ENCODE data around the gene SNU13. TPM values are rescaled to one million over a fixed set of nuclear protein-coding genes. Genes with fewer than 3 reads are reported as not detected.
"Not testable (repeated sequence)": the region's sequence is repeated elsewhere in the genome, so short reads cannot be mapped to it uniquely, and the experiment has no call there.

The SNU13 gene
- polyA plus RNA-seq, 1 donor from 2014 or later = 192 TPM

- Histone ChIP-seq H3K9me2 (ENCODE audit: insufficient read depth, low read length) (no peaks in the 10 kb centered on the region), H3K36me3 (ENCODE audit: insufficient read depth, low read length) (no peaks in the 10 kb centered on the region), H3K79me2 (replicated peaks; ENCODE audit: insufficient read depth, low read length) (peaks cover 9% of the 10 kb centered on the region), H3K4me2 (ENCODE audit: low read length) (no peak overlapping the region), H3K27me3 (ENCODE audit: insufficient read depth, low read depth, low read length) (no peaks in the 10 kb centered on the region), H4K20me1 (ENCODE audit: insufficient read depth) (no peaks in the 10 kb centered on the region), H3K27ac (ENCODE audit: low read length) (no peak overlapping the region), H3K9me3 (ENCODE audit: low read length) (no peaks in the 10 kb centered on the region), H3K9ac (ENCODE audit: low read length) (no peak overlapping the region), H3K4me3 (ENCODE audit: low read length) (no peak overlapping the region), H3F3A (ENCODE audit: insufficient read depth, low read length, poor library complexity, severe bottlenecking) (no peaks in the 10 kb centered on the region), H2AFZ (ENCODE audit: low read depth, low read length) (no peak overlapping the region)
- TF ChIP-seq EP300 (conservative IDR thresholded peaks at IDR 0.05; ENCODE audit: poor library complexity, severe bottlenecking) = no peak
- TF ChIP-seq SMC3 (conservative IDR thresholded peaks at IDR 0.05; ENCODE audit: poor library complexity) = no peak
- no peak for TF ChIP-seq RAD21 (conservative IDR thresholded peaks at IDR 0.05)
- TF ChIP-seq REST (IDR thresholded peaks at IDR 0.05; ENCODE audit: borderline replicate concordance) = no peak
- no peak for TF ChIP-seq EZH2 (IDR thresholded peaks at IDR 0.05; ENCODE audit: borderline replicate concordance, insufficient read depth, low read length, poor library complexity, severe bottlenecking)
- TF ChIP-seq POLR2AphosphoS5 (IDR thresholded peaks at IDR 0.05) = no peak
- TF ChIP-seq MXI1 (conservative IDR thresholded peaks at IDR 0.05; ENCODE audit: poor library complexity, severe bottlenecking) = no peak
- TF ChIP-seq, protein P1, sequence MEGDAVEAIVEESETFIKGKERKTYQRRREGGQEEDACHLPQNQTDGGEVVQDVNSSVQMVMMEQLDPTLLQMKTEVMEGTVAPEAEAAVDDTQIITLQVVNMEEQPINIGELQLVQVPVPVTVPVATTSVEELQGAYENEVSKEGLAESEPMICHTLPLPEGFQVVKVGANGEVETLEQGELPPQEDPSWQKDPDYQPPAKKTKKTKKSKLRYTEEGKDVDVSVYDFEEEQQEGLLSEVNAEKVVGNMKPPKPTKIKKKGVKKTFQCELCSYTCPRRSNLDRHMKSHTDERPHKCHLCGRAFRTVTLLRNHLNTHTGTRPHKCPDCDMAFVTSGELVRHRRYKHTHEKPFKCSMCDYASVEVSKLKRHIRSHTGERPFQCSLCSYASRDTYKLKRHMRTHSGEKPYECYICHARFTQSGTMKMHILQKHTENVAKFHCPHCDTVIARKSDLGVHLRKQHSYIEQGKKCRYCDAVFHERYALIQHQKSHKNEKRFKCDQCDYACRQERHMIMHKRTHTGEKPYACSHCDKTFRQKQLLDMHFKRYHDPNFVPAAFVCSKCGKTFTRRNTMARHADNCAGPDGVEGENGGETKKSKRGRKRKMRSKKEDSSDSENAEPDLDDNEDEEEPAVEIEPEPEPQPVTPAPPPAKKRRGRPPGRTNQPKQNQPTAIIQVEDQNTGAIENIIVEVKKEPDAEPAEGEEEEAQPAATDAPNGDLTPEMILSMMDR (IDR thresholded peaks at IDR 0.05; ENCODE audit: poor library complexity, severe bottlenecking) = no peak
- TF ChIP-seq TAF1 (IDR thresholded peaks at IDR 0.05; ENCODE audit: low read depth) = no peak
Measured at GRCh38 chr22:41690476-41690875, 1.8 kb upstream of the SNU13 start.

DNA sequence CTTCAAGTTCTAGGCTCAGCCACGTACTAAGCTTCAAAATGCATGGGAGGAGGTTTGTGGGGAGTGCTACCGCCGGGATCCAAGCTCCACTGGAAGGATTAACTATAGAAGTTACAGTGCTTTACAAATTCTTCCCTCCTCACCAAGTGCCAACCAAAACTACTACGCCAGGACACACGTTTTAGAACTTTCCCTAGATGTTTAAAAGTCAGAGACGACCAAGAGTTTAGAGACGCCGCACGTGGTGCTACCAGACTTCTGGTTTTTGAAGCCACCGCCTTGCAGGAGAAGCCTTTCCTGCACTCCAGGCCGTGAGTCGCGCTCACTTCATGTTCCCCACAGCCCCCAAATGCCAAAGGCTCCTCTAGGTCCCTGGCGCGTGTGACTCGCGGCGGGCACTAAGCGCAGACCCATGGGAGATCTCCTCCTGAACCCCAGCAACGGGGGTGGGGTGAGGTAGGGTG lies 734 bp downstream of the SNU13 start:
- H3K4me2 ChIP-seq (ENCODE audit: low read length) = peak overlapping the region; percentile 72
- H3K36me3 ChIP-seq (ENCODE audit: insufficient read depth, low read length) = no peaks in the 10 kb centered on the region
- H3K27me3 ChIP-seq (ENCODE audit: insufficient read depth, low read depth, low read length) = no peaks in the 10 kb centered on the region
- no peaks in the 10 kb centered on the region for H3F3A ChIP-seq (ENCODE audit: insufficient read depth, low read length, poor library complexity, severe bottlenecking)
- no peak overlapping the region for H3K27ac ChIP-seq (ENCODE audit: low read length)
- peak overlapping the region; percentile 87 for H3K4me3 ChIP-seq (ENCODE audit: low read length)
- H3K79me2 ChIP-seq (replicated peaks; ENCODE audit: insufficient read depth, low read length) = peaks cover 17% of the 10 kb centered on the region
- no peaks in the 10 kb centered on the region for H4K20me1 ChIP-seq (ENCODE audit: insufficient read depth)
- H2AFZ ChIP-seq (ENCODE audit: low read depth, low read length) = peak overlapping the region; percentile 93
- TF ChIP-seq RAD21 (conservative IDR thresholded peaks at IDR 0.05) (no peak), EP300 (conservative IDR thresholded peaks at IDR 0.05; ENCODE audit: poor library complexity, severe bottlenecking) (no peak), EZH2 (IDR thresholded peaks at IDR 0.05; ENCODE audit: borderline replicate concordance, insufficient read depth, low read length, poor library complexity, severe bottlenecking) (no peak), SMC3 (conservative IDR thresholded peaks at IDR 0.05; ENCODE audit: poor library complexity) (no peak), REST (IDR thresholded peaks at IDR 0.05; ENCODE audit: borderline replicate concordance) (no peak), TAF1 (IDR thresholded peaks at IDR 0.05; ENCODE audit: low read depth) (no peak), POLR2AphosphoS5 (IDR thresholded peaks at IDR 0.05) (no peak), MXI1 (conservative IDR thresholded peaks at IDR 0.05; ENCODE audit: poor library complexity, severe bottlenecking) (no peak)
- TF ChIP-seq, protein P1 (IDR thresholded peaks at IDR 0.05; ENCODE audit: poor library complexity, severe bottlenecking) = no peak
- H3K9ac ChIP-seq (ENCODE audit: low read length) = peak overlapping the region; percentile 69
- H3K9me2 ChIP-seq (ENCODE audit: insufficient read depth, low read length) = no peaks in the 10 kb centered on the region
- no peaks in the 10 kb centered on the region for H3K9me3 ChIP-seq (ENCODE audit: low read length)

DNA sequence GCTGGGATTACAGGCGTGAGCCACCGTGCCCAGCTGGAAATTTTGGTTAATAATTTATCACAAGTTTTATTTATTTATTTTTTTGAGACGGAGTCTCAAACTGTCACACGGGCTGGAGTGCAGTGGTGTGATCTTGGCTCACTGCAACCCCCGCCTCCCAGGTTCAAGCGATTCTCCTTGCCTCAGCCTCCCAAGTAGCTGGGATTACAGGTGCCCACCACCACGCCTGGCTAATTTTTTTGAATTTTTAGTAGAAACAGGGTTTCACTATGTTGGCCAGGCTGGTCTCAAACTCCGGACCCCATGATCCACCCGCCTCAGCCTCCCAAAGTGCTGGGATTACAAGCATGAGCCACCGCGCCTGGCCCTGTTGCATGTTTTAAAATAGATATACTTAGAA lies 1.8 kb downstream of the SNU13 start:
- not testable (repeated sequence) for H3K27me3 ChIP-seq (ENCODE audit: insufficient read depth, low read depth, low read length); H3K36me3 ChIP-seq (ENCODE audit: insufficient read depth, low read length); H4K20me1 ChIP-seq (ENCODE audit: insufficient read depth); H2AFZ ChIP-seq (ENCODE audit: low read depth, low read length); H3K27ac ChIP-seq (ENCODE audit: low read length); H3K9me3 ChIP-seq (ENCODE audit: low read length); H3K9ac ChIP-seq (ENCODE audit: low read length); H3F3A ChIP-seq (ENCODE audit: insufficient read depth, low read length, poor library complexity, severe bottlenecking); H3K4me2 ChIP-seq (ENCODE audit: low read length); H3K4me3 ChIP-seq (ENCODE audit: low read length); H3K9me2 ChIP-seq (ENCODE audit: insufficient read depth, low read length)
- peaks cover 18% of the 10 kb centered on the region for H3K79me2 ChIP-seq (replicated peaks; ENCODE audit: insufficient read depth, low read length)

Data from neural cell (in vitro differentiated cells).